SK-N-SH (cell line): ENCODE data around the gene IRF2.

ENCODE experiments used
- NFIC ChIP-seq: IDR thresholded peaks from 2 replicates; pipeline ENCODE4 v1.4.0; 2012; ENCODE audit warnings: borderline replicate concordance
- TF ChIP-seq, protein P1 (sequence below): IDR thresholded peaks from 2 replicates; pipeline ENCODE4 v1.4.0; 2012; ENCODE audit warnings: low read depth
- TF ChIP-seq, protein P2 (sequence below): fragments of 200-600 bp; sonication (generic); IDR thresholded peaks from 2 replicates; pipeline ENCODE4 v1.6.1; 2017; ENCODE audit warnings: antibody characterized with exemption, mild to moderate bottlenecking, moderate library complexity

- TF ChIP-seq NFIC = no peak
- TF ChIP-seq, protein P1, sequence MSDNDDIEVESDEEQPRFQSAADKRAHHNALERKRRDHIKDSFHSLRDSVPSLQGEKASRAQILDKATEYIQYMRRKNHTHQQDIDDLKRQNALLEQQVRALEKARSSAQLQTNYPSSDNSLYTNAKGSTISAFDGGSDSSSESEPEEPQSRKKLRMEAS = no peak
- TF ChIP-seq, protein P2, sequence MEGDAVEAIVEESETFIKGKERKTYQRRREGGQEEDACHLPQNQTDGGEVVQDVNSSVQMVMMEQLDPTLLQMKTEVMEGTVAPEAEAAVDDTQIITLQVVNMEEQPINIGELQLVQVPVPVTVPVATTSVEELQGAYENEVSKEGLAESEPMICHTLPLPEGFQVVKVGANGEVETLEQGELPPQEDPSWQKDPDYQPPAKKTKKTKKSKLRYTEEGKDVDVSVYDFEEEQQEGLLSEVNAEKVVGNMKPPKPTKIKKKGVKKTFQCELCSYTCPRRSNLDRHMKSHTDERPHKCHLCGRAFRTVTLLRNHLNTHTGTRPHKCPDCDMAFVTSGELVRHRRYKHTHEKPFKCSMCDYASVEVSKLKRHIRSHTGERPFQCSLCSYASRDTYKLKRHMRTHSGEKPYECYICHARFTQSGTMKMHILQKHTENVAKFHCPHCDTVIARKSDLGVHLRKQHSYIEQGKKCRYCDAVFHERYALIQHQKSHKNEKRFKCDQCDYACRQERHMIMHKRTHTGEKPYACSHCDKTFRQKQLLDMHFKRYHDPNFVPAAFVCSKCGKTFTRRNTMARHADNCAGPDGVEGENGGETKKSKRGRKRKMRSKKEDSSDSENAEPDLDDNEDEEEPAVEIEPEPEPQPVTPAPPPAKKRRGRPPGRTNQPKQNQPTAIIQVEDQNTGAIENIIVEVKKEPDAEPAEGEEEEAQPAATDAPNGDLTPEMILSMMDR = no peak
Observed at GRCh38 chr4:184452740-184453139, 21.6 kb downstream of the IRF2 start.
